Measurements from ENCODE around the gene ZNF282. TPM values are rescaled to one million over a fixed set of nuclear protein-coding genes. Genes with fewer than 3 reads are reported as not detected.

Gene ZNF282
- total and polyA plus RNA-seq, 9 of the 15 experiments (the other 6 are each of a cell fraction or from before 2014, with no cell fraction given): 0.76 to 58.6 (median 17.4) TPM

DNA sequence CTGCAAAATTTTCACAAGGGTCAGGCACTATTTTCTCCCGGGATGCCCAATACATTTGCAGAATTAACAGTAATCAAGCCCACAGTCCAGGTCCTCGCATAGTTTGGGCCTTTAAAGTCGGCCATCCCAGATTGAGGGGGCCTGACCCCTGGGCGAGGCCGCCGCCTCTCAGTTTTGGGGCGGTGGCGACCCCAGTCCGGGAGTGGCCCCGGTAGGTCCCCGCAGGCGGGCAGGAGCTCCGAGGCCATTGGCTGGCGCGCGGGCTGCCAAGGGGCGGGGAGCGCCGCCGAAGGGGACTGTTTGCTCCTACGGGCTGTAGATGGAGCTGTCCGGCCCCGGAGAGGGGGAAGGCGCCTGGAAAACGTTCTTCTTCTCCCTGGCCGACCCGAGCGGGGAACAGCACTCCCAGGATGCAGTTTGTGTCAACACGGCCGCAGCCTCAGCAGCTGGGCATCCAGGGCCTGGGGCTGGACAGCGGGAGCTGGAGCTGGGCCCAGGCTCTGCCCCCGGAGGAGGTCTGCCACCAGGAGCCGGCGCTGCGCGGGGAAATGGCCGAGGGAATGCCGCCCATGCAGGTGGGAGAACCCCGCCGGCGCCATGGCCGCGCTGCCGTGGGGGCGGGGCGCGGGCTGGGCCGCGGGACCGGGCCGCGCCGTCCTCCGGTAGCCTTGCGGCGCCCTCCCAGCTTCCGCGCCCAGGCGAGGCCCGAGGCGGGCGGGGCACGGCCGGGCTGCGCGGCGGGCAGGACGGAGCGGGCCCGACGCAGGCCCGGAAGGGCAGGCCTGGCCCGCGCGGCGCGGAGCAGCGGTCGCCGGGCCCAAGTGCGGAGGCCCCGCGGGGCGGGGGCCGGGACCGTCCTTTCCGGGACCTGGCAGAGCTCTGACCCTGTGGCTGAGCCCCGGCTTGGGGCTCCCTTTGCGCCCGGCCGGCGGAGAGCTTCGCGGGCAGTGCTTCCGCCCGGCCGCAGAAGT lies at the start of gene ZNF282 (continued):
- TF ChIP-seq, protein P1, sequence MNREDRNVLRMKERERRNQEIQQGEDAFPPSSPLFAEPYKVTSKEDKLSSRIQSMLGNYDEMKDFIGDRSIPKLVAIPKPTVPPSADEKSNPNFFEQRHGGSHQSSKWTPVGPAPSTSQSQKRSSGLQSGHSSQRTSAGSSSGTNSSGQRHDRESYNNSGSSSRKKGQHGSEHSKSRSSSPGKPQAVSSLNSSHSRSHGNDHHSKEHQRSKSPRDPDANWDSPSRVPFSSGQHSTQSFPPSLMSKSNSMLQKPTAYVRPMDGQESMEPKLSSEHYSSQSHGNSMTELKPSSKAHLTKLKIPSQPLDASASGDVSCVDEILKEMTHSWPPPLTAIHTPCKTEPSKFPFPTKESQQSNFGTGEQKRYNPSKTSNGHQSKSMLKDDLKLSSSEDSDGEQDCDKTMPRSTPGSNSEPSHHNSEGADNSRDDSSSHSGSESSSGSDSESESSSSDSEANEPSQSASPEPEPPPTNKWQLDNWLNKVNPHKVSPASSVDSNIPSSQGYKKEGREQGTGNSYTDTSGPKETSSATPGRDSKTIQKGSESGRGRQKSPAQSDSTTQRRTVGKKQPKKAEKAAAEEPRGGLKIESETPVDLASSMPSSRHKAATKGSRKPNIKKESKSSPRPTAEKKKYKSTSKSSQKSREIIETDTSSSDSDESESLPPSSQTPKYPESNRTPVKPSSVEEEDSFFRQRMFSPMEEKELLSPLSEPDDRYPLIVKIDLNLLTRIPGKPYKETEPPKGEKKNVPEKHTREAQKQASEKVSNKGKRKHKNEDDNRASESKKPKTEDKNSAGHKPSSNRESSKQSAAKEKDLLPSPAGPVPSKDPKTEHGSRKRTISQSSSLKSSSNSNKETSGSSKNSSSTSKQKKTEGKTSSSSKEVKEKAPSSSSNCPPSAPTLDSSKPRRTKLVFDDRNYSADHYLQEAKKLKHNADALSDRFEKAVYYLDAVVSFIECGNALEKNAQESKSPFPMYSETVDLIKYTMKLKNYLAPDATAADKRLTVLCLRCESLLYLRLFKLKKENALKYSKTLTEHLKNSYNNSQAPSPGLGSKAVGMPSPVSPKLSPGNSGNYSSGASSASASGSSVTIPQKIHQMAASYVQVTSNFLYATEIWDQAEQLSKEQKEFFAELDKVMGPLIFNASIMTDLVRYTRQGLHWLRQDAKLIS (CRISPR knock-in tag; IDR thresholded peaks at IDR 0.05): peak; percentile 88; the same call in 1 of the 2 replicates
- no peak for TF ChIP-seq RFX1 (IDR thresholded peaks at IDR 0.05)
- no peak for TF ChIP-seq YBX1 (IDR thresholded peaks at IDR 0.05)
- peak; percentile 75 for TF ChIP-seq PHF20 (IDR thresholded peaks at IDR 0.05; ENCODE audit: partially characterized antibody)
- peak; percentile 69 to 71 for TF ChIP-seq RAD21 (CRISPR knock-in tag; conservative IDR thresholded peaks at IDR 0.05 in 1 of 2, IDR thresholded peaks at IDR 0.05 in 1 of 2)
- TF ChIP-seq GTF2F1 (IDR thresholded peaks at IDR 0.05; ENCODE audit: low read depth, low read length): peak; percentile 88
- TF ChIP-seq ZNF134 (CRISPR knock-in tag; conservative IDR thresholded peaks at IDR 0.05): no peak
- TF ChIP-seq, protein P2, sequence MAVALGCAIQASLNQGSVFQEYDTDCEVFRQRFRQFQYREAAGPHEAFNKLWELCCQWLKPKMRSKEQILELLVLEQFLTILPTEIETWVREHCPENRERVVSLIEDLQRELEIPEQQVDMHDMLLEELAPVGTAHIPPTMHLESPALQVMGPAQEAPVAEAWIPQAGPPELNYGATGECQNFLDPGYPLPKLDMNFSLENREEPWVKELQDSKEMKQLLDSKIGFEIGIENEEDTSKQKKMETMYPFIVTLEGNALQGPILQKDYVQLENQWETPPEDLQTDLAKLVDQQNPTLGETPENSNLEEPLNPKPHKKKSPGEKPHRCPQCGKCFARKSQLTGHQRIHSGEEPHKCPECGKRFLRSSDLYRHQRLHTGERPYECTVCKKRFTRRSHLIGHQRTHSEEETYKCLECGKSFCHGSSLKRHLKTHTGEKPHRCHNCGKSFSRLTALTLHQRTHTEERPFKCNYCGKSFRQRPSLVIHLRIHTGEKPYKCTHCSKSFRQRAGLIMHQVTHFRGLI (CRISPR knock-in tag; IDR thresholded peaks at IDR 0.05): no peak
- TF ChIP-seq, protein P3, sequence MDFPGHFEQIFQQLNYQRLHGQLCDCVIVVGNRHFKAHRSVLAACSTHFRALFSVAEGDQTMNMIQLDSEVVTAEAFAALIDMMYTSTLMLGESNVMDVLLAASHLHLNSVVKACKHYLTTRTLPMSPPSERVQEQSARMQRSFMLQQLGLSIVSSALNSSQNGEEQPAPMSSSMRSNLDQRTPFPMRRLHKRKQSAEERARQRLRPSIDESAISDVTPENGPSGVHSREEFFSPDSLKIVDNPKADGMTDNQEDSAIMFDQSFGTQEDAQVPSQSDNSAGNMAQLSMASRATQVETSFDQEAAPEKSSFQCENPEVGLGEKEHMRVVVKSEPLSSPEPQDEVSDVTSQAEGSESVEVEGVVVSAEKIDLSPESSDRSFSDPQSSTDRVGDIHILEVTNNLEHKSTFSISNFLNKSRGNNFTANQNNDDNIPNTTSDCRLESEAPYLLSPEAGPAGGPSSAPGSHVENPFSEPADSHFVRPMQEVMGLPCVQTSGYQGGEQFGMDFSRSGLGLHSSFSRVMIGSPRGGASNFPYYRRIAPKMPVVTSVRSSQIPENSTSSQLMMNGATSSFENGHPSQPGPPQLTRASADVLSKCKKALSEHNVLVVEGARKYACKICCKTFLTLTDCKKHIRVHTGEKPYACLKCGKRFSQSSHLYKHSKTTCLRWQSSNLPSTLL (IDR thresholded peaks at IDR 0.05): peak; percentile 72; the same call in 1 of the 2 replicates
- TF ChIP-seq, protein P4, sequence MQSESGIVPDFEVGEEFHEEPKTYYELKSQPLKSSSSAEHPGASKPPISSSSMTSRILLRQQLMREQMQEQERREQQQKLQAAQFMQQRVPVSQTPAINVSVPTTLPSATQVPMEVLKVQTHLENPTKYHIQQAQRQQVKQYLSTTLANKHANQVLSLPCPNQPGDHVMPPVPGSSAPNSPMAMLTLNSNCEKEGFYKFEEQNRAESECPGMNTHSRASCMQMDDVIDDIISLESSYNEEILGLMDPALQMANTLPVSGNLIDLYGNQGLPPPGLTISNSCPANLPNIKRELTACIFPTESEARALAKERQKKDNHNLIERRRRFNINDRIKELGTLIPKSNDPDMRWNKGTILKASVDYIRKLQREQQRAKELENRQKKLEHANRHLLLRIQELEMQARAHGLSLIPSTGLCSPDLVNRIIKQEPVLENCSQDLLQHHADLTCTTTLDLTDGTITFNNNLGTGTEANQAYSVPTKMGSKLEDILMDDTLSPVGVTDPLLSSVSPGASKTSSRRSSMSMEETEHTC (IDR thresholded peaks at IDR 0.05): no peak
- TF ChIP-seq TCF7L2 (IDR thresholded peaks at IDR 0.05; ENCODE audit: low read depth, low read length): 0 out of 2 replicates have a peak, but pooled peaks have one; percentile 36
- peak; percentile 46 for TF ChIP-seq ARID1B (IDR thresholded peaks at IDR 0.05)
- peak in 1 of 2 experiments; percentile 54; a peak in 1 of 4 replicates for TF ChIP-seq KDM4B (IDR thresholded peaks at IDR 0.05; ENCODE audit: borderline replicate concordance in 2 of 2, low read depth in 1 of 2)
- TF ChIP-seq ARID2 (IDR thresholded peaks at IDR 0.05): no peak
- no peak for TF ChIP-seq ZNF644 (tag; IDR thresholded peaks at IDR 0.05; ENCODE audit: low read depth)
- TF ChIP-seq, protein P5, sequence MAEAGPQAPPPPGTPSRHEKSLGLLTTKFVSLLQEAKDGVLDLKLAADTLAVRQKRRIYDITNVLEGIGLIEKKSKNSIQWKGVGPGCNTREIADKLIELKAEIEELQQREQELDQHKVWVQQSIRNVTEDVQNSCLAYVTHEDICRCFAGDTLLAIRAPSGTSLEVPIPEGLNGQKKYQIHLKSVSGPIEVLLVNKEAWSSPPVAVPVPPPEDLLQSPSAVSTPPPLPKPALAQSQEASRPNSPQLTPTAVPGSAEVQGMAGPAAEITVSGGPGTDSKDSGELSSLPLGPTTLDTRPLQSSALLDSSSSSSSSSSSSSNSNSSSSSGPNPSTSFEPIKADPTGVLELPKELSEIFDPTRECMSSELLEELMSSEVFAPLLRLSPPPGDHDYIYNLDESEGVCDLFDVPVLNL (CRISPR knock-in tag; IDR thresholded peaks at IDR 0.05; ENCODE audit: low read depth): 0 out of 2 replicates have a peak, but pooled peaks have one; percentile 15
